GM19238 (cell line): ENCODE measurements around the gene MET.

ENCODE experiments used
- DNase-seq: peaks from one replicate; pipeline ENCODE4 v3.0.0; 2011; ENCODE audit warnings: low spot score; ENCODE audit not compliant: insufficient read length

Gene MET

GRCh38 chr7:116843378-116843777, 171.4 kb downstream of the MET start:
- no peak for DNase-seq
